NCI-H510A (cell line): Measurements from ENCODE around the gene RPS16.

Source experiments
- DNase-seq: peaks from one replicate; lab custom pipeline; 2025; lab: John Stamatoyannopoulos, UW

The RPS16 gene

DNA sequence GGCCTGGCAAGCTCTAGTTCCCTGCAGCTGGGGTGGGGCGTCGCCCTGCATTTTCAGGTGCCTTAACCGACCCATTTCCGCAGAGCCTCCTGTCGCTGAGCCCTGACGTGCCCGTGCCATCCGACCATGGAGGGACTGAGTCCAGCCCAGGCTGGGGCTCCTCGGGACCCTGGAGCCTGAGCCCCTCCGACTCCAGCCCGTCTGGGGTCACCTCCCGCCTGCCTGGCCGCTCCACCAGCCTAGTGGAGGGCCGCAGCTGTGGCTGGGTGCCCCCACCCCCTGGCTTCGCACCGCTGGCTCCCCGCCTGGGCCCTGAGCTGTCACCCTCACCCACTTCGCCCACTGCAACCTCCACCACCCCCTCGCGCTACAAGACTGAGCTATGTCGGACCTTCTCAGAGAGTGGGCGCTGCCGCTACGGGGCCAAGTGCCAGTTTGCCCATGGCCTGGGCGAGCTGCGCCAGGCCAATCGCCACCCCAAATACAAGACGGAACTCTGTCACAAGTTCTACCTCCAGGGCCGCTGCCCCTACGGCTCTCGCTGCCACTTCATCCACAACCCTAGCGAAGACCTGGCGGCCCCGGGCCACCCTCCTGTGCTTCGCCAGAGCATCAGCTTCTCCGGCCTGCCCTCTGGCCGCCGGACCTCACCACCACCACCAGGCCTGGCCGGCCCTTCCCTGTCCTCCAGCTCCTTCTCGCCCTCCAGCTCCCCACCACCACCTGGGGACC lies 27.9 kb downstream of the RPS16 start:
- DNase-seq = no peak

DNA sequence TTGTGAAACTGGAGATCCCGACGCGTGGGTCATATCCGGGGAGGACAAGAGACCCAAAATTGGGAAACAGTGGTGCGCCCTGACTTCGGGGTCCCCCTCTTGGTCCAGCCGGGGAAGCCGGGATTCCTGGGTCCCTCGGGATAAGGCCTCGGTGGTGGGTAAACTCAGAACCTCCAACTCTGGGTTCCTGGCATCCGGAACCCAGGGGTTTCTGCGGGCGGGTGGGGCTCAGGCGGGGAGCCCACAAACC lies 28.4 kb downstream of the RPS16 start:
- no peak for DNase-seq

DNA sequence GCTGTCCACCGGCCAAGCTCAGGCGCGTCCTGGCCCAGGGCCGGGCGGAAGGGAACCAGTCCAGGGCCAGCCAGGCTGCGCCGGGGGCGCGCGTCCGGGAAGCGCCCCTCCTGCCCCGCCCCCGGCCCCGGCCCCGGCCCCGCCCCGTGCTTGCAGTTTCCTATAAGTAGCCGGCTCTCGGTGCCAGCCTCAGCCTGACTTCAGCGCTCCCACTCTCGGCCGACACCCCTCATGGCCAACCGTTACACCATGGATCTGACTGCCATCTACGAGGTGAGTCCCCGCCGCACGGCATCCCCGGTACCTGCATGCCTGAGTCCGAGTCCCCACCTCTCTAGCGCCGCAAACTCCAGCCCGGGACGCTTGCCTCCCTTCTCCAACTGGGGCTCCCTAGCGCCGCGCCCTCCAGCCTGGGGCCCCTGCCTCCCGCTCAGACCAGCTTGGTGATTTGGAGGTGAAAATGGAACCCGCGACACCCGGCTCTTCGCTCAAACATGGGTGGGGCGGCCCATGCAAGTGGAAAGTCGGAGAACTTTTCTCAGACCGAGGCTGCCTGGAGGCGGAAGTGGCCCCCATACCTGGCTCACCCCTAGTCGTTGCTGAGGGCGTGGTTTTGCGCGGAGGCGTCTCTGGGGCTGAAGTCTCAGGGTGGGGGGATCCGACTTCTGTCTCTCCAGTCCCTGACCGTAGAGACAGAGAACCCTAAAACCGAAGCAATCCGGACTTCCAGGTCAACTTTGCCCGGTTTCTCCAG lies 28.9 kb downstream of the RPS16 start, which contains the start of gene ZFP36:
TSS of gene ZFP36 (plus strand) at position 192 of the 754 bp plus-strand sequence. CDS start at position 250, 58 bp downstream.
- peak; percentile 68 for DNase-seq

DNA sequence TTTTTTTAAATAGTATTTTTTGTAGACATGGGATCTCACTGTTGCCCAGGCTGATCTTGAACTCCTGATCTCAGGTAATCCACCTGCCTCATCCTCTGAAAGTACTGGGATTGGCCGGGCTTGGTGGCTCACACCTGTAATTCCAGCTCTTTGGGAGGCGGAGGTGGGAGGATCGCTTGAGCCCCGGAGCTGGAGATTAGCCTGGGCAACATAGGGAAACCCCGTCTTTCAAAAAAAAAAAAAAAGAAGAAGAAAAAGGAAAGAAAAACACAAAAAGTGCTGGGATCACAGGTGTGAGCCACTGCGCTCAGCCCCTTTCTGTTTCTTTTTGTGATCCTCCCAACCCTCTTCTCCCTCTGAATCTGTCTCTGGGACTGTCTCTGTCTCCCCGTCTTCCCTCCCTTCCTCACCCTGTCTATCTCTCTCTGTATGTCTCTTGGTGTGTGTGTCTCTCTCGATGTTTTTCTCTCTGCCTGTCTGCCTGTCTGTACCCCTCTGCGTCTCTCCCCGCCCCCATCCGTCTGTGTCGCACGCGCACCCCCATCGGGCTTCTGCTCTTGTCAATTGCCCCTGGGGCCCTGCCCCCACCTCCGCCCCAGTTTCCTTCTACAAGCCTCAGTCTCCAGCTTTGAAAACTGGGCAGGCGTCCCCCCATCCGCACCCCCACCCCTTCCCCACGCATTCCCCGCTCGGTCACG lies 29.6 kb downstream of the RPS16 start:
- DNase-seq = no peak

DNA sequence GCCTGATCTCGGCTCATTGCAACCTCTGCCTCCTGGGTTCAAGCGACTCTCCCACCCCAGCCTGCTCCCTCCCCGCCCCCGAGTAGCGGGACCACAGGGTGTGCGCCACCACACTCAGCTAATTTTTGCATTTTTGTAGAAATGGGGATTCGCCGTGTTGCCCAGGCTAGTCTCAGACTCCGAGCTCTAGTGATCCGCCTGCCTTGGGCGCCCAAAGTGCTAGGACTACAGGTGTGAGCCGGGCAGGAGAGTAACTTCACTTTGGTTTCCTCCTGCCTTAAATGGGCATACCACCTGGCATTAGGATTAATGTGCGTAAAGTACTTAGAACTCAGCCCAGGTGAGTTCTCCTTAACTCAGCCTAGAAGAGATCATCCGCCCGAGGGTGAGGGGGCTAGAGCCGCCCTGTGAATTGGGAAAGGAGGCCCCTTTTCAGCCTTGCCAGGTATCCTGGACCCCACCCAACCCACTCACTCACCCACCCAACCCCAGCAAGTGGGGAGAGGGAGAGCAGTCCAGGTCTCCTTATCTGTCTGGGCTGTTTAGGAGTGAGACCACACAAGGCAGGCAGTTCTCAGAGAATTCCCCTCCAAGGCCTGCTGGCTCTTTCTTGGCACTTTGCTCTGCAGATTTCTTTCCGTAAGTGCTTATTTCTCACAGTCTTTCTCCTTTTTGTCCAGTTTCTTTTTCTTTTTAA lies 30.3 kb downstream of the RPS16 start:
- DNase-seq = peak; percentile 46

DNA sequence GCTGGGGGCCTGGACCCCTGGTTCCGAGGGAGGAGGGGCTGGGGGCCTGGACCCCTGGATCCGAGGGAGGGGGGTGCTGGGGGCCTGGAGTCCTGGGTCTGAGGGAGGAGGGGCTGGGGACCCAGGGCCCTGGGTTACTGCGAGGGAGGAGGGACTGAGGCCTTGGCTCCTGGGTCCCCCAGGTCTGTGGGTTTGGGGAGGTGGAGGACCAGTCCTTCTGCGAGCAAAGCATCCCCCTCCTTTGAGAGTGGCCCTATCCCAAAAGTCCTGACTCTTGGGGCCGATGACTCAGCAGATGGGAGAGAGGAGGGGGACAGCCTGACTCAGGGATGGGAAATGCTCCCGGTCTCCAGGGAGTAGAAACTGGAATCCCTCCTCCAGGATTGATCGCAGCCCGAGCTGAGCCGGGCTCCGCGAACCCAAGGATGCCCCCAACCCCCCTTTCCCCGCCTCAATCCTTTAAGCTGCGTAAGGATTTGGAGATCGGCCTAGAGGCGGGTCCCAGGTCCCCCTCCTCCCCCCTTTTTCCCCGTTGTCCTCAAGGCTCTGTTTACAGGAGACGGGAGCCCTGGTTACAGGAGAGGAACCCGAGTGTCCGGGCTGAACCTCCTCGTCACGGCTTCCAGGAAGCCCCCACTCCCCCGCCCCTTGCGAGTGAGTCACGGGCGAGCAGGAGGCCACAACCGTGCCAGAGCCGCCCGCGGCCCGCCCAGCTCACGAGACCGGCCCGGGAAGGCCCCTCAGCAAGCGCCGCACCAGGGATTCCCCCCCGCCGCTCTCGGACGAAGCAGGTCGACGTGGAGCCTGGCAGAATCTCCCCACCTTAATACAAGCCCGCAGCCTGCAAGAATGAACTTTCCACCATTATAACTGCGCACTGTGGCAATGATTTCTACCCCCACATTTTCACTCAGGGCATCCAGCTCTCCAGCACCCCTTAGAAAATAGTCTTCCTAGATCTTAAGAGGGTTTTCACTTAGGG lies 32.1 kb downstream of the RPS16 start:
- DNase-seq = peak; percentile 78

DNA sequence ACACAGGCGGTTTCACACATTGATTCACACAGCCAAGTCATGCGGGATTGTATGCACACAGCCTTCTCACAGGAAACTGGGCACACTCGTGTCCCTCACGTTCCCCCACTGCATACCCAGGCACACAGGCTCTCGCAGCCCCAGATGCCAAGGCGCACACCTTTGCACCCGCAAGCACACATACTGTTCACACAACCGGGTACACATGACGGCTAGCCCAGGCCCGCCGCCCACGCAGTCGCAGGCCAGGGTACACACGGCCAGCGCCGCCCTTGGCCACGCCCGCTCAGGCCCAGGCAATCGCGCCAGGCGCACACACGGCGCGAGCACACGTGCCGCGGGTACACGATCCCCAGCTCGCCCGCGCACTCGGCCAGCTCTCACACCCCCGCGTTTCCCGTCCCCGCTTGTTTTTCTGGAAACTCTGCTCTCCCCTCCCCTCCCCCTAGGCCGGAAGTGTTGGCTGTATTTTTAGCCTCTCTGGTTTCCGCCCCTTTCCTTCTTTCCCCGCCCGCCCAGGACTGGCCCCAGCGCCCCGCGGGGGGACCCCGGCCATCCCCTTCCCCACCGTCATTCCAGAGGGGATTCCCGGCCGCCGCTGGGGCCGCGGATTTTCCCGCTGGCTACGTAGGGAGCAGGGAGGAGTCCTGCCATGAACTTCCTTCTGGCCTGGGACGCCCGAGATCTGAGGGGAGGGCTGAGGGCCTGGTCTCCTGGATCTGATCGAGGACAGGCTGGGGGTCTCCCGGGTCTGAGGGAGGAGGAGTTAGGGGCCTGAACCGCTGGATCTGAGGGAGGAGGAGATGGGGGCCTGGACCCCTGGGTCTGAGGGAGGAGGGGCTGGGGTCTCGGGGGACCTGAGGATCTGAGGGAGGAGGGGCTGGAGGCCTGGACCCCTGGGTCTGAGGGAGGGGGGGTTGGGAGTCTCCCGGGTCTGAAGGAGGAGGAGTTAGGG lies 33.1 kb downstream of the RPS16 start:
- peak; percentile 47 for DNase-seq

DNA sequence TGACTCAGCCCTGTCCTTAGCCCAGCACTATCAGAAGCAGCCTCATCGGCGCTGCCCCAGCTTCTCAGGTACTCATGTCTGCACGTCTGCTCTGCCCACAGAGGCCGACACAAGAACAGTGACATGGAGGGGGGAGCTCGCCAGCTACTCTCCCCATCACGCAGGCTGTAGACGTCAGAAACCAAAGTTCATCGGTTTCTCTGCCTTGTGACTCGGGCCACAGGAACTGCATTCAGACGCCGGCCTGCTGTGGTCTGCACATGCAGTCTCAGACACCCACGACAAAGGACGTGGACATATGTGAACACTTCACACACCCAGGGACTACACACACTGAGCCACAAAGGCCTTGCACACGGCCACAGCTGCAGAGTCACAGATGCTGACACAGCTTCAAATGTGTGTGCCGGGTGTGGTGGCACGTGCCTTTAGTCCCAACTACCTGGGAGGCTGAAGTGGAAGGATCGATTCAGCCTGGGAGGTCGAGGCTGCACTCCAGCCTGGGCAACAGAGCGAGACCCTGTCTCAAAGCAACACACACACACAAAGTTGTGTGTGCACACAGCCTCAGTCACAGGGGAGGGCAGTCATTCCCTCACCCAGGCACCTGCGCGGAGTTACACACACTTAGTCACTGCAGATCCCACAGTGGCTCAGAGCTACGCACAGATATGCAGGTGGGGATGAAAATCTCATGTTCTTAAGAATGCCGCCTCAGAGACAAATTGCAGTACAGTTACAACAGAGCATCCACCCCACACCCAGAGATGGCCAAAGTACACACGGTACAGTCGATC lies 34.0 kb downstream of the RPS16 start:
- DNase-seq = no peak

DNA sequence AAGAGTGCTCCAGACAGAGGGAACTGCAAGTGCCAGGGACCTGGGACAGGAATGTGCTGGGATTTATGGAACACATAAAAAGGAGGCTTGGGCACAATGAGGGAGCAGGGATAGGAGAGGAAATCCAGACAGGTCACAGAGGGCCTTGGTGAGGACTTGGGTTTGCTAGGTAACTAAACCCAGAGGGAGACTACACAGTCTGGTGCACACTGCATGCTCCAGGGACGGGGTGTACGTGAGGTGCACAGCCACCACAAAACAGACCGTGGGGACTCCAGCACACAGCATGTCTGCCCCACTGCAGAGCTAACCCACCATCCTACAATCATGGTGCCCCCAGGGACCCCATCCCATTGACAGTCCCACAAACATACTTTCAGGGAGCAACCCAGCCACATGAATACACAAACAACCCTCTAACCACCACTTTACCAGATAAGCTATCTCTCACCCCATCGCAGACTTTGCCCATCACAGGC lies 34.6 kb downstream of the RPS16 start:
- DNase-seq = no peak

DNA sequence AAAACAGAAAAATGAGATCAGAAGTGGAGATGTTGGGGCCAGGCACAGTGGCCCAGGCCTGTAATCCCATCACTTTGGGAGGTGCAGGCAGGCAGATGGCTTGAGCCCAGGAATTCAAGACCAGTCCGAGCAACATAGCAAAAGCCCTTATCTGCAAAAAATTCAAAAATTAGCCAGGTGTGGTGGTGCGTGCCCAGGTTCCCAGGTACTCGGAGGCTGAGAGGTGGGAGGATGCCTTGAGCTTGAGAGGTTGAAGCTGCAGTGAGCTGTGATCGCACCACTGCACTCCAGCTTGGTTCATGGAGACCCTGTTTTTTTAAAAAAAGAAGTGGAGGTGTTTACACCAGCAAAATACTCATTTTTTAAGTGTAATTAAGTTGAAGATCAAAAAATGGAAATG lies 35.7 kb downstream of the RPS16 start:
- no peak for DNase-seq

DNA sequence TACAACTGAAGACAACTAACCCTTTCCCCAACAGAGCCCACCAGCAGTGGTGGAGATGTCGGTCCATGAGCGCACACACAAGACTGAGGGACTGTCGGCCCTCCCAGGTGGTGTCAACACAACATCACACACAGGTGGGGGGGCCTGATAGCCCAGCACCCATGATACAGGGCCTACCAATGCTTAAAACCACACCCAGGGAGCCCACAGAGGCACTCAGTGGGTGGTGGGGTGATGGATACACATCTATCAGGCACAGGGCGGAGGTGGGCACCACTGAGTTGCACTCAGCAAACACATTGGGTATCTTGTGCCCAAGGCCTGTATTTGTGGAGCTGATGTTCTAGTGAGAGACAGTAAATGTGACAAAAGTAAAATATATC lies 36.1 kb downstream of the RPS16 start:
- DNase-seq = no peak

DNA sequence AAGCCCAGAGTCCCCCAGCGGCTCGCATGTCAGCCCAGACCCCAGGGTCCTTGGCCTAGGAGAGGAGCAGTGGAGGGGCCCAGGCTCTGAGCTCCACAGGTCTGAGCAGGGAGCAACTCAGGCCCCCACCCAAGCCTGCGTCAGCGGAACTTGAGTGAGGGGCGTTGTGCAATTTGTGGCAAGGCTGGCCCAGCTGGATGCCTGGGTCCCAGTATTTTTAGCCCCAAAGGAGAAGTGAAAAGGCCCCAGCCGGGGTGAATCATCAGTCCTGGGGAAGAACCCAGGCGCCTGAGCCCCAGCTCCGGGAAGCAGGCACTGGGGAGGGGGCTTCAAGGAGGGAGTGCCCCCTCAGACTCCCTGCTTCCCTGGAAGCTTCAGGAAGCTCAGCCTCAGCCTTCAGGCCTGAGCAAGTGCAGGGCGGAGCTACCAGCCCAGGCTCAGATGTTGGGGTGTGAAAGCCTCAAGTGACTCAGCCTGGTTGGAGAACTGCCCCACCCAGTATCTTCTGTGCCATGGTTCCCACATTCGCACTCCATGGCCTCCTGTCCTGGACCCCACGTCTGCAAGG lies 37.4 kb downstream of the RPS16 start:
- no peak for DNase-seq

DNA sequence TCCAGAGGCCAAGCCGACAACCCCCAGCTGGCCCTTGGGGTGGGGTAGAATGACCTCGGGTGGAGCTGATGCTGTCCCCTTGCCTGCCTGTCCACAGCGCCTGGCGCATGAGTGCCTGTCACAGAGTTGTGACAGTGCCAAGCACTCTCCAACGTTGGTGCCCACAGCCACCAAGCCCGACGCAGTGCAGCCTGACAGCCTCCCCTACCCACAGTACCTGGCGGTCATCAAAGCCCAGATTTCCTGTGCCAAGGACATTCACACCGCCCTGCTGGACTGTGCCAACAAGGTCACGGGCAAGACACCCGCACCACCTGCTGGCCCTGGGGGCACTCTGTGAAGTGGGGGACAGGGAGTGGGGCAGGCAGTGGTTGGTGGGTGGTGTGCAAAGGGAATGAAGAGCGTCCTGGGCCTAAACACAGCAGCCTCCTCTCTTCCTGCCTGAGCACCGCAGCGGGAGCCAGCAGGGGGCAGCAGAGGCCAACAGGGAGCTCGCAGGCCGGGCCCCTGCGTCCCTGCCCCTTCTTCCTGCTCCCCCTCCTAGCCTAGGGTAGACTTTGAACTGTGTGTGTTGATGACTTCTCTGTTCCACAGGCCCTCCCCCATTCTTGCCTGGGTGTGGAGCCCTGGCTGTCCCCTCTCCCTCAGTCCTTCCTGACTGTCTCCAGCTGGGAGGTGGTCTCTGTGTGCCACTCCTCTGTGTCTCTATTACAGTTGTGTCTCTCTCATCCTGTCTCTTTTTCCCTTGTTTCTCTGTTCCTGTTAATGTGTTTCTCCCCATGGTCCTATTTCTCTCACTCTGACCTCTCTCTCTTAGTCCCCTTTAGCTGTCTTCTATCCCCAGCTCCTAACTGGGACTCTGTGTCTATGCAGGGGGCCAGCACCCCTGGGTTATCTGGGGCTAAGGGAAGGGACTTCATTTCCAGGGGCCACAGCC lies 38.1 kb downstream of the RPS16 start:
- peak; percentile 68 for DNase-seq

DNA sequence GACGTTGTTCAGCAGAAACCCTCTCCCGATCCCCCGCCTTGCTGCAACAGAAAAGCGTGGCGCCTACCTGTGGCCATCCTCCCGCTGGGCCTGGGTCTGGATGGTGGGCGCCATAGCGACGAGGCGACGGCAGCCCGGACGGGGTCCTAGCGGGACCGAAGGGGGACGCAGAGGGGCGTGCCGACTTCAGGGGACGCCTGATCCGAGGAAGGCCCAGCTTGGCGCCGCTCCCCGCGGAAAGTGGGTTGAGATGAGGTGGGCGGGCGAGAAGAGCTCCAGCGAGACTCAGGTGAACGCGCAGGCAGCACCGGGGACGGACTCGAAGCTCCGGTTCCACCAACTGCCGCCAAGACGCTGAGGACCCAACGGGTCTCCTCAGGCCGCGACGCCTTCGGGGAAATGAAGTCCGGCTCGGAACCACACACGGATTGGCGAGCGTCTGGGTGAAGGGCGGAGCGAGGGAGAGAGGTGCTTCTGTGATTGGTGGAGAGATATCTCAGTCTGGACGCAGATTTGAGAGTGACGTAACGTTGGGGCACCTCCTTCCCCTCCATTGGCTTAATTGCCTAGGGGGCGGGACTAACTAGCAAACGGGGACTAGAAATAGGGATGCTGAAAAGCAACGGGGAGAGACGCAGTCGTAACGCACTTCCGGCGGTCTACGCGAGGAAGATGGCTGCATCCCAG lies 44.9 kb downstream of the RPS16 start, which contains the start of the genes MED29 and PAF1:
TSS of gene MED29 (plus strand) at position 628 of the 687 bp plus-strand sequence. CDS start at position 673, 45 bp downstream.
TSS of gene PAF1 (minus strand) at position 356 of the 687 bp plus-strand sequence. CDS start at position 114, 242 bp downstream.
- DNase-seq = peak; percentile 98

DNA sequence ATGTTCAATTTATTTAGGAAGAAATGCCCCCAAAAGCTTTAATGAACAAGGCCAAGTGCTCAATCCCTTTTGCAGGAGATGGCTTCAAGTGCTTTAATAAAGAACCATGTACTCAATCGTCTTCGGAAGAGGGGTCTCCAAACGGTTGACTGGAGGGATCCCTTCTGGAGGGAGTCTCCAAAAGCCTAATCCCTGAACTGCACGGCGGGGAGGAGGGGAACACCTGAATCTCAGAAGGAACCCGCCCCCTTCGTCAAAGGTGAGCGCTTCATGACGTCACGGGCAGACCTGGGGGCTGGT lies 45.3 kb downstream of the RPS16 start:
- no peak for DNase-seq

DNA sequence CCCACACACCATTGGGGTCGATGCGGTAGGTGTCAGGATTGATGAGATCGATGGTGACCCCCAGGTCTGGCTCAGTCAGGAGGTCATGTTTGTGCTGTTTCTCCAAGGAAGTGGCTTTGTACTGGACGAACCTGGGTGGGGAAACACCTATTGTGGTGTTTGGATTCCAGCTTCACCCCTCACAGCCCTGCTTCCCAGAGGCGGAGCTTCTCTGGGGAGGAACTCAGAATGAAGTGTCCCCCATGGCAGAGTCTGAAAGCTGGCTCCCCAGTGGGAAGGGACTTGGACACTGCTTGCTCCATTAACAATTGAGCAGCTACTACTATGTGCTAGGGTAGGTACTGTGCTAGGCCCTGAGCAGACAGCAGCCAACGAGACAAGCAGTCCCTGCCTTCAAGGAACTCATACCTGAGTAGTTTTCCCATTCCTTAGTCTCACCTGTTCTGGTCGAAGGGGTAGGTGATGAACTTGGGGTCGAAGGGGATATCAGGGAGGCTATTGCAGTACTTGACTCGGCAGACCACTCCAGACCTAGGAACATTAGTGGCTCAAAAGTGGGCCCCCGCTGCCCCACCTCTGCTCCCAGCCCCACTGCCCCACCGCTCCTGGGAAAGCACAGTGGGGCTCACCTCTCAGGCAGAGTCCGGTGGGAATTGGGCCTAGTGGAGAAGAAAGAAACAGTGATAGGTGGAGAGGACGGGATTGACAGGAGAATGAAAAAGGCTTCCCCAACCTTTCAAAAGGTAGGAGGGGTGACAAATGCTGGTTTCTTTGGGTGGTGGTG lies 45.9 kb downstream of the RPS16 start:
- DNase-seq = no peak
